ENCODE measurements around the gene STS.
A peak's percentile ranks its signal among the peaks of the same experiment; 100 is the strongest.
"Not testable (repeated sequence)": the region's sequence is repeated elsewhere in the genome, so short reads cannot be mapped to it uniquely, and the experiment has no call there.

The STS gene

DNA sequence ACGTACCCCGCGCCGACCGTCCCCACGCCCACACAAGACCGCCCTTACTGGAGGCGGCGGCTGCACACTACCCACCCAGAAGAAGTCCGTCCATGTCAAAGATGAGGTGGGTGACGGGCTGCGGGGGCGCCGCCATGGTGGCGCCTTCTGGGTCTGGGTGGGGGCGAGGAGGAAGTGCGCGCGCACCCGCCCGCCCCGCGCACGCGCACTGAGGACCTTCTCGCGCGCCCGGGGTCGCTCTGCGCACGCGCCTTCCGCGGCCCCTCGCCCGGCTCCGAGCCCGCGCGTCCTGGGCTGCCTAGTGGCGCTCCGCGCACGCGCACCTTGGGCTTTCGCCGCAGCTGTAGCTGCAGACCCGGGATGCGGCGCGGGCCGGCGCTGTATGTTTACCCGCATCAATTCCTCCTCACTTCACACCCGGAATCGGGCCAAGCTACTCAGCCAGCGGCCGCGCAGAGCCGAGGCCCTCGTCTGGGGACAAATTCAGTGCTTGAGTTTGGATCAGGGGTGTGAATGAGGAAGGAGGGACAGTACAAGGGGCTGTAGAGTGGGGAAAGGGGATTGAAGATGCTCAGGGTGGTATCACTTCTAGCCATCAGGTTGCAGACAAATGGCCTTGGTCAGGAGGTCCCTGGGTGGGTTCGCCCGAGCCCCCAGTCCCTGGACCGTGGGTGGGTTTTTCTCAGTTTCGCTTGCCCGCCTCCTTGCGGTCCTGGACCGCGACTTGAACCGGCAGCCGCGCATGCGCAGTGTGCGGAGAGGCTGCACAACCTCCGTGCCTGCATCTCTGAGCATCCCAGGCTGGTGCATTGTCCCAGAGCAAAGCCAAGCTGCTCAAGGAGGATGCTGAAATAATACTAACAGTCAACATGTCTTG is 704 bp downstream of the STS start, which contains the start of gene PUDP:
Gene PUDP, minus strand, starts transcription at position 176 of the 877 bp plus-strand sequence. Its CDS starts 40 bp downstream, at position 136.
- Mint-ChIP-seq H3K27ac (peak within 1 kb of the TSS; percentile 96), H3K36me3 (no peaks in the 10 kb centered on the region), H3K4me3 (peak within 1 kb of the TSS; percentile 91 to 95), H3K4me1 (peaks cover 6 to 19% of the 10 kb centered on the region in 2 donors), H3K9me3 (no peaks in the 10 kb centered on the region), H3K27me3 (no peaks in the 10 kb centered on the region)
- DNase-seq (peak; percentile 91), ATAC-seq (replicated peaks) (peak; percentile 88 to 90)

DNA sequence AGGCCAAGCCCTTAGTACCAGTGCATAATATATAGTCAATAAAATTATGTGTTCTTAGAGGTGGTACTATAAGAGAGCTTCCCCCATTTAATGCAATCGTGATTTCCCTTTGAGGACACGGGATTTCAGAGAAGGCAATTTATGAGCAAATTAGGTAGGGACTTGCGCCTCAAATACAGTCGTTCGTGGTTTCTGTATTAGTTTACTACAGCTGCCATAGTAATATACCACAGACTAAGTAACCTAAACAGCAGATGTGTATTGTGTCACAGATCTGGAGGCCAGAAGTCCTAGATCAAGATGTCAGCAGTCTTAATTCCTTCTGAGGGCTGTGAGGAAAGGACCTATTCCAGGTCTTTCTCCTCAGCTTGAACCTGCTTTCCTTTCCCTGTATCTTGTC is 1.9 kb downstream of the STS start:
- H3K4me3 Mint-ChIP-seq = no peak overlapping the region
- H3K9me3 Mint-ChIP-seq = no peaks in the 10 kb centered on the region
- DNase-seq (no peak), ATAC-seq (replicated peaks) (no peak)
- H3K27ac Mint-ChIP-seq = no peak overlapping the region
- H3K4me1 Mint-ChIP-seq = peaks cover 6 to 15% of the 10 kb centered on the region in 2 donors
- H3K36me3 Mint-ChIP-seq = peaks cover 0 to 1% of the 10 kb centered on the region in 2 donors
- H3K27me3 Mint-ChIP-seq = no peaks in the 10 kb centered on the region

DNA sequence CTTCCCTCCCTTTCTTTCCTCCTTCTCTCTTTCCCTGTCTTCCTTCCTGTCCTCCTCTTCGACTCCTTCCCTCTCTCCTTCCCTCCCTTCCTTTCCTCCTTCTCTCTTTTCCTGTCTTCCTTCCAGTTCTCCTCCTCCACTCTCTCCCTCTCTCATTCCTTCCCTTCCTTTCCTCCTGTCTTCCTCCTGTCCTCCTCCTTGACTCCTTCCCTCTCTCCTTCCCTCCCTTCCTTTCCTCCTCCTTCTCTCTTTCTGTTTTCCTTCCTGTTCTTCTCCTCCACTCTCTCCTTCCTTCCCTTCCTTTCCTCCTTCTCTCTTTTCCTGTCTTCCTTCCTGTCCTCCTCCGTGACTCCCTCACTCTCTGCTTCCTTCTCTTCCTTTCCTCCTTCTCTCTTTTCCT is 5.7 kb downstream of the STS start:
- H3K27ac Mint-ChIP-seq = no peak overlapping the region

DNA sequence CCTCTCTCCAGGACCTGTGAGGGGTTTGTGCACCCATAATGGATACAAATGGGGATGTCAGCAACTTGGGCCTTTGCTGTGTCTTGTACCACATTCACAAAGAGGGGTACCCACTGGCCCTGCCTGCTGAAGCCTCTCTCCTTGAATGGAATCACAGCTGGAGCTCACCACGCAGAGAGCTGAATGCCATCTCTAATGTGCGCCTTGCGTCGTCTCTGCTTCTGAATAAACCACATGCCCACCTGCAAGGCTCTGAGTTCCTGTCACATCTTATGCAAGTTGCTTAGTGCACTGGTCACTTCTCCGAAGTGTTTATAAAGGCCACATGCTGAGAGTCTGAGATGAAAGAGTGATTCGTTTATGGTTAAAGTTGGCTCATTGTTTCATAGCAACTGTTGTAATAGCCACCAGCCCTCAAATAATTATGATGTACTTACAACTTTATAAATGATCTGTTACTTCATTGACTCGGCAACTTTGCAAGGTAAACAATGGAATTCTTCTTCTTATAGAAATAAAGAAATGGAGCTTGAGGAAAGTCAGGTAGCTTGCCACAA is 6.6 kb downstream of the STS start:
- peak overlapping the region; percentile 56 for H3K27ac Mint-ChIP-seq
- ATAC-seq (replicated peaks) = no peak
- no peak overlapping the region for H3K4me3 Mint-ChIP-seq
- H3K36me3 Mint-ChIP-seq = peaks cover 1 to 4% of the 10 kb centered on the region in 2 donors
- peaks cover 0 to 4% of the 10 kb centered on the region in 2 donors for H3K4me1 Mint-ChIP-seq
- DNase-seq = no peak
- no peaks in the 10 kb centered on the region for H3K27me3 Mint-ChIP-seq
- no peaks in the 10 kb centered on the region for H3K9me3 Mint-ChIP-seq

More for the DNA sequence above, 5.7 kb downstream of the STS start:
- ATAC-seq (replicated peaks) (no peak), DNase-seq (no peak)
- Mint-ChIP-seq H3K4me1 (peaks cover 6% of the 10 kb centered on the region in 2 donors), H3K36me3 (peaks cover 1 to 4% of the 10 kb centered on the region in 2 donors), H3K9me3 (no peaks in the 10 kb centered on the region), H3K4me3 (no peak overlapping the region), H3K27me3 (no peaks in the 10 kb centered on the region)

DNA sequence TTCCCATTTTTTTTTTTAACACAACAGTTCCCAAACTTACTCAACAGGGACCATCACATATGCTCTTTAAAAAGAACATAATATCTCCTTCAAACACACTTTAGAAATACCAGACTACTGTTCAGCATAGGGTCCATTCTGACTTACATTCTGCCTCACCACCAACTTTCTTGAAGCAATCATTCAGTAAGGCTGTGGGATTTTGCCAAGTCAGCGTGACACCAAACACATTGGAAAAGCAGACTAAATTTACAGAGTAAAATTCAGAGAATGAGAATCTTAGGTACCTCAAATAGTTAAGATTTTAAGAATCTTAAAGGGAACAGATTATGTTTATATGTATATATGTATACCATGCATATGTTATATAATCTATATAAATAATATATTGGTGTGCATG is 7.7 kb downstream of the STS start:
- no peaks in the 10 kb centered on the region for H3K27me3 Mint-ChIP-seq
- no peak overlapping the region for H3K27ac Mint-ChIP-seq
- H3K4me3 Mint-ChIP-seq = no peak overlapping the region
- DNase-seq (no peak), ATAC-seq (replicated peaks) (no peak)
- H3K4me1 Mint-ChIP-seq = peaks cover 0 to 4% of the 10 kb centered on the region in 2 donors
- H3K36me3 Mint-ChIP-seq = peaks cover 1 to 4% of the 10 kb centered on the region in 2 donors
- H3K9me3 Mint-ChIP-seq = no peaks in the 10 kb centered on the region

DNA sequence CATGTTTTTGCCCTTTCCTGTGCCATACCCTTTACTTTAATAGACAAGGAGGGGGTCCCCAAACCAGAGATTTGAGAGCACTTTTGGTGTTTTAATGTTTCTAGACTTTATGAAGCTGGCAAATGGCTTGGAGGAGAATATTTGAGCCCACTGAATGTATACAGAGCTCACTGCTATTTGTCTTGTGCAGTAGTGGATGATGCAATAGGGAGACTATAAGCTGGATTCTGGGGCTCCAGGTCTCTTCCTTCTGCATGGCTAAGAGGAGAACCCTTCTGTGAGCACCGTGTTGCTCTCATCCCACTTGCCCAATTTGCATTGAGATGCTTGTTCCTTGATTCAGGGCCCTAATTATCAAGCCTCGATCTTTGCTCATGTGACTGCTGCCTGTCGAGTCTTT is 9.4 kb downstream of the STS start:
- Mint-ChIP-seq H3K36me3 (peaks cover 1 to 4% of the 10 kb centered on the region in 2 donors), H3K27ac (no peak overlapping the region), H3K27me3 (no peaks in the 10 kb centered on the region), H3K4me3 (no peak overlapping the region), H3K4me1 (peaks cover 0 to 4% of the 10 kb centered on the region in 2 donors), H3K9me3 (no peaks in the 10 kb centered on the region)
- ATAC-seq (replicated peaks) (no peak), DNase-seq (no peak)

DNA sequence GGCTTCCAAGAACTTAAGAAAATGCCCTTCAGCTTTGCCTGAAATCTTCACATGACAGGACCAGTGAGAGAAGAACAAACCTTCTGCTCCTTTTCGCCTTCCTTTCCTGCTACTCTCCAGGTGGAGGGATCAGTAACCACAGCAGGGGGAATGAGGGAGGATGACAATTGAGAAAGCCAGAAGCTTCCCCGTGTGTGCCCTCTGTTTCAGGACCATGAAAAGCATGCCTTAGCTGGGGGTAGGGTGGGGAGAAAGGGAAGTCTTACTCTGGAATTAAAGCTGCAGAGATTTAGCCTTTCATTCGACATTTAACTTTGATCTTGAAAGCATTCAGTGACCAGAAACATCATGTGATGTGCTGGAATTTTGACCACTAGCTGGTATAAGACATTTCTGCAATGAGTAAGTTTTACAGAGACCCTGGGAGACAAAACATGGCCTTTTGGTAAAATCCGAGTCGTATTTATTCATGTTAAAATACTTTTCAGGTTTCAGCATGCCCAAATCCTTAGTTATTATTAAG is 11.0 kb downstream of the STS start:
- H3K4me3 Mint-ChIP-seq = no peak overlapping the region
- DNase-seq (no peak), ATAC-seq (replicated peaks) (no peak)

DNA sequence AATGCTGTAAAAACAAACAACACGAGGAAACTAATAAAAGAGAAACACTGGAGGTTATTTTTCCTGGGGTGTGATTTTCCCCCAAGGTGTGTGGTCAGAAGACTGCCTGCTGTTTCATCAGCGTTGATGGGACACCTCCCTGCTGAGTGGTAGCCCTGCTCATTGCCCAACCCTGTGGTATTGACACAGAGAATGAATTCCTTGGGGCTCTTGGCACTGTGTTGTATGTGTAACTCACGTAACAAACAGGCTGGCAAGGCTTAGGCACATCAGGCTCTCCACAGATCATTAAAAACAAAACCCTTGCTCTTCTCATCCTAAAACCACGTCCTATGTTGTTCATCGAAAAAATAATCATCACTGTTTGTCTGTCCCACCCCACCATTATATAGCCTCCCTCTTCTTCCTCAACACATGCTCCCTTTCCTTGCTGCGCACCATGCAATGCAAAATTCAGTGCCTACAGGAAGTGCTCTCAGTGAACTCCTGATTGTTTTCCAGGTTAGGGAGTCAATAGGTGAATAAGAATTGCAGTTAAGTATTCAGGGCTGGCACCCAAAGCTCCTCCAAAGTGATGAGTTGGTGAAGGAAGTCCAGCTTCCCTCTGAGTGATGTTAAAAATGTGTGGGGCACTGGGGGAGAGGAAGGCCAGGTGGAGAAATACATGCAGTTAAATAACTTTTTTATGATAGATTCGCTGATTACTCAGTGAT is 11.8 kb downstream of the STS start:
- Mint-ChIP-seq H3K36me3 (peaks cover 0 to 4% of the 10 kb centered on the region in 2 donors), H3K27ac (no peak overlapping the region), H3K27me3 (no peaks in the 10 kb centered on the region), H3K4me3 (no peak overlapping the region), H3K9me3 (no peaks in the 10 kb centered on the region), H3K4me1 (no peaks in the 10 kb centered on the region)
- DNase-seq (no peak), ATAC-seq (replicated peaks) (no peak)

More for the DNA sequence above, 11.0 kb downstream of the STS start:
- Mint-ChIP-seq H3K4me1 (no peaks in the 10 kb centered on the region), H3K27ac (no peak overlapping the region), H3K36me3 (peaks cover 1 to 4% of the 10 kb centered on the region in 2 donors), H3K27me3 (no peaks in the 10 kb centered on the region), H3K9me3 (no peaks in the 10 kb centered on the region)

DNA sequence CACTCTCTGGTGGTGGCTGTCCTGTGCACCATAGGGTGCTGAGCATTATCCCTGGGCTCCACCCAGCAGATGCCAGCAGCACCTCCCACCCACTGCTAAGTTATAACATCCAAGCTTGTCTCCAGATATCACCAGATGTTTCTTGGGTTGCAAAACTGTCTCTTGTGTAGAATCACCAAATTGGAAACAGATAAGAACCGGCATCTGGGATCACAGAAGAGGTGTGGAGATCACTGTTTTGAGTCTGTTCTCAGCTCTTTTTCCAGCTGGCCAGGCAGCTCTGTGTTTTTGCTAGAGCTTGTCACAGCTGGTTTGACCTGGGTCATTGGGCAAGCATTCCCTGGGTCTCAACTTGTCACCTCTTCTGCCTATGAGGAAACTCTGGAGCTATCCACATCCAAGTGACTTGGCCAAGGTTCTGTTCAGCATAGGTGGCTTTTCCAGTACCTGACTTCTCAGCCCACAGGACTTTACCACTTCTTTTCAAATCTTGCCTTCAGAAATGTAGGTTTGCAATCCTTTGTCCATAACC is 15.7 kb downstream of the STS start:
- no peak overlapping the region for H3K27ac Mint-ChIP-seq
- peaks cover 1 to 4% of the 10 kb centered on the region in 2 donors for H3K36me3 Mint-ChIP-seq
- H3K27me3 Mint-ChIP-seq = no peaks in the 10 kb centered on the region
- ATAC-seq (replicated peaks) = no peak
- H3K9me3 Mint-ChIP-seq = no peaks in the 10 kb centered on the region
- DNase-seq = no peak
- H3K4me3 Mint-ChIP-seq = no peak overlapping the region
- H3K4me1 Mint-ChIP-seq = no peaks in the 10 kb centered on the region

DNA sequence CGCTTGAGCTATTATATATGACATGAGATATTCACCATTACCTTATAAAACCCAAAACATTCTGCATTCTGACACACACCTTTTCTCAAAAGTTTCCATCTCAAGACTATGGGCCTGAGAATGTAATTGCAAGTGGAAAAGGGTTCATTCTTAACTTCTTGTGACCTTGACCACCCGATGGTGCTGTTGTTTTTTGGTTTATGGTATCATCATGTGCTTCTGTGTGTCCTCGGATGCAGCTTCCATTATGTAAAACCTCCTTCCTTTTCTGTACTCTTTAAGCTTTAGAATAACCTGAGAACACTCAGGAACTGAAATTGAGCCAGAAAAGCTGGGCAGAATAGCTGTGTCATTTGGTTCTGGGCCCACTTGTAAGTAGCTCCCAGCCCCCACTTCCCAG is 16.7 kb downstream of the STS start:
- no peak overlapping the region for H3K27ac Mint-ChIP-seq
- H3K4me3 Mint-ChIP-seq = no peak overlapping the region
- no peak for ATAC-seq (replicated peaks)
- no peaks in the 10 kb centered on the region for H3K27me3 Mint-ChIP-seq
- no peak for DNase-seq
- peaks cover 1 to 7% of the 10 kb centered on the region in 2 donors for H3K36me3 Mint-ChIP-seq
- no peaks in the 10 kb centered on the region for H3K4me1 Mint-ChIP-seq
- peaks cover 0 to 2% of the 10 kb centered on the region in 2 donors for H3K9me3 Mint-ChIP-seq

DNA sequence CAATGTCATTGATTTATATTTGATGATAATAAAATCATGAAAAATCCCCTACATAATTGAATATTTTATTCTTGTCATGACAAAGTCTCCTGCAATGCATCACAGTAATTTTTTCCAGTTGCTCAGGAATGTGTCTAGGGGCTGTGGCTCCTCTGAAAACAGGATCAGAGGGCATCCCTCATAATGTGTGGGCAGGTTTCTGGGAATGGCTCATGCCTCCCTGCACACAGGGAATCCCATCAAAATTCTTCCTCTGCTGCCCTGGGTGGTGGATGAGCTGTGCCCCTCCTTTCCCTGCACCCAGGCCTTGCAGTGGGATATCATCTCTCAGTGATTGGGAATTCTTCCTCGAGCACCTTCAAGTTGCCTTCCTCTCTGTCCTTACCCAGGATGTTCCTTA is 20.9 kb downstream of the STS start:
- DNase-seq = no peak
- Mint-ChIP-seq H3K9me3 (peaks cover 2 to 8% of the 10 kb centered on the region in 2 donors), H3K4me1 (no peaks in the 10 kb centered on the region), H3K27me3 (no peaks in the 10 kb centered on the region), H3K4me3 (no peak overlapping the region), H3K27ac (no peak overlapping the region), H3K36me3 (peaks cover 1 to 14% of the 10 kb centered on the region in 2 donors)
- ATAC-seq (replicated peaks) = no peak

DNA sequence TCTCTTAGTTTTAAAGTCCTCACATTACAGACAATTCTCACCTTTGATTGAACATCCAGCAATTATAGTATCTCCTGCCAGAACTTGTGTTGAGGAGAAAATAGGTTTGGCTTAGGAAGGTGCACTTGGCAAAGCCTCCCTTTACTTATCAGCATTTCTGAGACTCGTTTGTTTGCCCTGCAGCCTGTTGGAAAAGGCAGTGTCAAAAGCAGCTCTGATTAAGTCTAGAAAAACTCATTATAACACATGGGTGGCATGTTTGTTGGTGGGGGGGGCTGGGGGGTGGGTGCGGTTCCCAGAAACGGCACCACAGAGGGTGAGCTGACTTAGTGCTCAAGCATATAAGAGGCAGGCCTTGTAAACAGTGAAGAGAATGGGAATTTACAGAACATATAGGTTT is 22.1 kb downstream of the STS start:
- H3K4me3 Mint-ChIP-seq = no peak overlapping the region
- no peak for DNase-seq
- H3K9me3 Mint-ChIP-seq = peaks cover 2 to 8% of the 10 kb centered on the region in 2 donors
- H3K27ac Mint-ChIP-seq = no peak overlapping the region
- H3K36me3 Mint-ChIP-seq = peaks cover 1 to 20% of the 10 kb centered on the region in 2 donors
- H3K27me3 Mint-ChIP-seq = no peaks in the 10 kb centered on the region
- no peak for ATAC-seq (replicated peaks)
- no peaks in the 10 kb centered on the region for H3K4me1 Mint-ChIP-seq

DNA sequence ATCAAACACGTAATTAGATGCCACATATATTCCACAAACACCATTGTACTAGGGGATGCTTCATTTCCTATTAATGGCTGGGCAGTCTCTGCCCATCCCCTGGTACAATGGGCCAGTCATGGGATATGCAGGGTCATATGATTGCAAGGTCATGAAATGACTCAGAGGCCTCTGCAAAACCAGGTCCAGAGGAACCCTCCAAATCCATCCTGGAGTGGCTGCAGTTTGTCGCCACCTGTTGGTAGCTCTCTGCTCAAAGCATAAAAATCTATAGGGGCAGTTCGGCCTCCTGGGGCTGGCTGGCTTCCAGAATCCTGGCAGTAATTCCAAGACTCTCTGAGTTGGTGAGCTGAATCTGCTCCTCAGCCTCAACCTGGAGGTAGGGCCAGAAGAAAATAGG is 23.4 kb downstream of the STS start:
- H3K4me3 Mint-ChIP-seq = no peak overlapping the region
- peaks cover 2 to 28% of the 10 kb centered on the region in 2 donors for H3K36me3 Mint-ChIP-seq
- no peaks in the 10 kb centered on the region for H3K27me3 Mint-ChIP-seq
- H3K9me3 Mint-ChIP-seq = peaks cover 5 to 12% of the 10 kb centered on the region in 2 donors
- no peak for DNase-seq
- no peak overlapping the region for H3K27ac Mint-ChIP-seq
- ATAC-seq (replicated peaks) = peak in 1 of 2 donors; percentile 34
- H3K4me1 Mint-ChIP-seq = no peaks in the 10 kb centered on the region

DNA sequence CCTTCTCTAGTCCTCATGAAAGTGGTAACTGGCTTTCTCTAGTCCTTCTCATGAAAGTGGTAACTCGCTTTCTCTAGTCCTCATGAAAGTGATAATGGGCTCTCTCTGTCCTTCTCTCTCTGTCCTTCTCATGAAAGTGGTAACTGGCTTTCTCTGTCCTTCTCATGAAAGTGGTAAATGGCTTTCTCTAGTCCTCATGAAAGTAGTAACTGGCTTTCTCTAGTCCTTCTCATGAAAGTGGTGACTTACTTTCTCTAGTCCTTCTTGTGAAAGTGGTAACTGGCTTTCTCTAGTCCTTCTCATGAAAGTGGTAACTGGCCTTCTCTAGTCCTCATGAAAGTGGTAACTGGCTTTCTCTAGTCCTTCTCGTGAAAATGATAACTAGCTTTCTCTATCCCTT is 31.3 kb downstream of the STS start:
- H3K27me3 Mint-ChIP-seq; H3K4me1 Mint-ChIP-seq; H3K27ac Mint-ChIP-seq; ATAC-seq (replicated peaks); H3K4me3 Mint-ChIP-seq; DNase-seq: not testable (repeated sequence)
- Mint-ChIP-seq H3K36me3 (peaks cover 7 to 30% of the 10 kb centered on the region in 2 donors), H3K9me3 (peaks cover 5 to 11% of the 10 kb centered on the region in 2 donors)

Data from stimulated activated naive B cell treated with anti-CD40 and anti-IgM and Interleukin-4, amounts not matched to agents 10 μg/mL and 1 μg/mL and 100 μg/mL, for 72 hours (primary cell).